GM18517 (cell line): ENCODE data around the gene BRWD1.
"Not testable (repeated sequence)": the region's sequence is repeated elsewhere in the genome, so short reads cannot be mapped to it uniquely, and the experiment has no call there.

Experiments
- ATAC-seq: cut with Tn5 transposase; IDR thresholded peaks from one replicate; pipeline ENCODE4 v1.9.1; 2021; ENCODE audit warnings: mild to moderate bottlenecking, moderate library complexity; ENCODE audit not compliant: unreplicated experiment

Gene BRWD1

DNA sequence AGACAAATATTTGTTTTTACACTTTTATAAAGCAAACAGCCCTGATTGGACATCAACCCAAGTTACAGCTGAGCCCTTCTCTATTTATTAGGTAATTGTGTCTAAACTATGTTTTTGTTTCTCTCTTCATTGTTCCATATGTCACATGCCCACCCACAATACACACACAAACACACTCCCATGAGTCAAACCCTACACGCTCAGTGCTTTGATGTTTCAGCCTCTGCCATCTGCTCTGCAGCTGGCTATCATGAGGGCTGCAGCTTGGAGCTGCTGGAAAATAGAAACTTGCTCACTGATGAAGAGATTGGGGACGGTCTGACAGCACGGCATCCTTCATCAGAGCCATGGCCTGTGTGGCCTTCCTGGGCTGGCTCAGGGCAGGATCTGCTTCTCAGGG is 171.9 kb downstream of the BRWD1 start:
- ATAC-seq, result no peak

DNA sequence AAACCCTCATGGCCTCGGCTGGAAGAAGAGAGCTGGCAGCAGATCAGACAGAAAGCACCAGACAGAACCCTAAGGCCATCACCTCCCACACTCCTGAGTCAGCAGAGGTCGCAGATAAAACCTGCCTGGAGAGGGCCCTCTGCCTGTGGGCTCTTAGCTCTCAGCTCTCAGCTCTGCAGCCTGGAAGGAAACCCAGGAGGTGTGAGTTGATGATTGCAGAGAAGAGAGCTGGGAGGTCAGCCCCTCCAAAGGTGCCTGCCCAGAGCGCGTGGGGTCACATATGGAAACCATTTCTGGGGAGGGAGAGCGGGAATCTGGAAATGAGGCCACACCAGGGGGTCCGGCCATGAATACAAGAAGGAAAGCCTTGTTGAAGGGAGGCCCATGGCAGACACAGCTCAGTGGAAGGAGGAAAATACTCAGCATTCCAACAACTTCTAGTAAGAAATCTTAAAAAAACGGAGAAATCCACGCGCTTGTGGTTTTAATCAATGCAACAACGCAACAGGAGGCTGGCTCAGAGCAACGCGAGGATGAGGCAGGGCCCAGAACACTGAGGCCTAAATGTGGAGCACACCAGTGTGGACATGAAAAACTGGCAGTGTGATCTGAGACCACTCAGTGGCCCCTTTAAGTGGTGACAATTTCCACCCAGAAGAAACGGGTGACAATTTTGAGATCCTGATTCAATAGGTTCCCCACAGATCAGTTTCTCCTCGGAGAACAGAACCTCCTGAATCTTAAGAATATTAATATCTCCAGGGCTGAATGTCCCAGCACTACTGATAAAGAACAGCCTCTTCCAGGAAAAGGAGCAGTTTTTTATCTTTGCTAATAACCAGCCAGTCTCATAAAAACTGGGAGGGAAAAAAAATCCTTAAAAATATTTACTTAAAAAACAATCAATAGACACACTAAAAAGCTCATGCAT is 175.9 kb downstream of the BRWD1 start:
- ATAC-seq, result no peak

DNA sequence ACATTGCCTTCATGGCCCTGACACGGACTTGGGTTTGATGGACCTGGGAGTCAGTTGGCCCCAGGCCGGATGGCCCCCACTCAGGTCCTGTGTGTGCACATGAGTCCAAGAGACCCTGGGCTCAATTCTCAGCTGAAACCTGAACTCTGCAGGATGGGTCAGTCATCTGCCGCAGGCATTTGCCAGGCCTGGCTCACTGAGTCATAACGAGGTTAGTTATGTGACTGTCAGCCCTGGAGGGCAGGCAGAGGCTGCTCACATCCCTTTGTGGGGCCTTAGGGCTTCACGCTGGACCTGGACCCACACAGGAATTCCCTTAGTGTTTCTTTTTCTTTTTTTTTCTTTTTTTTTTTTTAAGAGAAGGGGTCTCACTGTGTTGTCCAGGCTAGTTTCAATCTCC is 176.7 kb downstream of the BRWD1 start:
- no peak for ATAC-seq

DNA sequence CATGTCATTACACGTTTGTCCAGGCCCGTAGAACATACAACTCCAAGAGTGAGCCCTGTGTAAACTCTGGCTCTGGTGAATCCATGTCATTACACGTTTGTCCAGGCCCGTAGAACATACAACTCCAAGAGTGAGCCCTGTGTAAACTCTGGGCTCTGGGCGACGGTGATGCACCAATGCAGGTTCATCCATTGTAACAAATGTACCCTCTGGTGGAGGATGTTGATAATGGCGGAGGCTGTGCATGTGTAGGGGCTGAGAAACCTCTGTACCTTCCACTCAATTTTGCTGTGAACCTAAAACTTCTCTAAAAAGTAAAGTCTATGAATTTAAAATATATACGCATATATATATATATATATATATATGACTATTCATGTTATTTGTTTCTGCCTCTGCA is 177.3 kb downstream of the BRWD1 start:
- not testable (repeated sequence) for ATAC-seq

- ATAC-seq, result no peak
These were observed 179.1 kb downstream of the BRWD1 start for GRCh38 chr21:39134288-39134810.
